ELF-1 (cell line): ENCODE data around the gene CRP.
A peak's percentile ranks its signal among the peaks of the same experiment; 100 is the strongest.

ENCODE experiments used
- DNase-seq: peaks from one replicate; pipeline ENCODE4 v3.0.0-alpha.2; 2016; ENCODE audit warnings: low read depth, low spot score

CRP gene

GRCh38 chr1:159714529-159714928 lies at the start of gene CRP:
Gene CRP, minus strand, starts transcription at chr1:159714589. Its CDS starts 104 bp downstream, at chr1:159714485.
- DNase-seq = no peak

GRCh38 chr1:159763686-159764085 lies 49.3 kb upstream of the CRP start:
- no peak for DNase-seq

- no peak for DNase-seq
Observed at GRCh38 chr1:159756397-159756796, 42.0 kb upstream of the CRP start.

GRCh38 chr1:159755451-159756007 lies 41.1 kb upstream of the CRP start:
- DNase-seq = no peak

- no peak for DNase-seq
Observed at GRCh38 chr1:159753386-159753785, 39.0 kb upstream of the CRP start.

GRCh38 chr1:159752135-159752580 lies 37.8 kb upstream of the CRP start:
- DNase-seq = no peak

GRCh38 chr1:159751031-159751430 lies 36.6 kb upstream of the CRP start:
- DNase-seq = no peak

- DNase-seq = no peak
Observed at GRCh38 chr1:159750621-159751020, 36.2 kb upstream of the CRP start.

GRCh38 chr1:159749630-159750029 lies 35.2 kb upstream of the CRP start:
- DNase-seq = no peak

GRCh38 chr1:159748370-159748769 lies 34.0 kb upstream of the CRP start:
- DNase-seq = no peak

GRCh38 chr1:159746666-159747065 lies 32.3 kb upstream of the CRP start:
- no peak for DNase-seq

GRCh38 chr1:159743651-159744410 lies 29.4 kb upstream of the CRP start:
- DNase-seq = no peak

- no peak for DNase-seq
Observed at GRCh38 chr1:159737238-159737916, 23.0 kb upstream of the CRP start.

- DNase-seq = peak; percentile 42
Observed at GRCh38 chr1:159723188-159723587, 8.8 kb upstream of the CRP start.

- DNase-seq = no peak
Observed at GRCh38 chr1:159719990-159720389, 5.6 kb upstream of the CRP start.

- no peak for DNase-seq
Observed at GRCh38 chr1:159715855-159716254, 1.5 kb upstream of the CRP start.

- DNase-seq = no peak
Observed at GRCh38 chr1:159712080-159712479, 2.3 kb downstream of the CRP start.

GRCh38 chr1:159707472-159708260 lies 6.7 kb downstream of the CRP start:
- no peak for DNase-seq

- DNase-seq = no peak
Observed at GRCh38 chr1:159705904-159706256, 8.5 kb downstream of the CRP start.

- no peak for DNase-seq
Observed at GRCh38 chr1:159705251-159705903, 9.0 kb downstream of the CRP start.

GRCh38 chr1:159704481-159704880 lies 9.9 kb downstream of the CRP start:
- DNase-seq = no peak

GRCh38 chr1:159700312-159700711 lies 14.1 kb downstream of the CRP start:
- no peak for DNase-seq
